Measurements from ENCODE around the gene HNRNPA1. TPM values are rescaled to one million over a fixed set of nuclear protein-coding genes. Genes with fewer than 3 reads are reported as not detected.
"Not testable (repeated sequence)": the region's sequence is repeated elsewhere in the genome, so short reads cannot be mapped to it uniquely, and the experiment has no call there.

Gene HNRNPA1
- total RNA-seq, 1 experiment from 2014 or later = 1,764 TPM

DNA sequence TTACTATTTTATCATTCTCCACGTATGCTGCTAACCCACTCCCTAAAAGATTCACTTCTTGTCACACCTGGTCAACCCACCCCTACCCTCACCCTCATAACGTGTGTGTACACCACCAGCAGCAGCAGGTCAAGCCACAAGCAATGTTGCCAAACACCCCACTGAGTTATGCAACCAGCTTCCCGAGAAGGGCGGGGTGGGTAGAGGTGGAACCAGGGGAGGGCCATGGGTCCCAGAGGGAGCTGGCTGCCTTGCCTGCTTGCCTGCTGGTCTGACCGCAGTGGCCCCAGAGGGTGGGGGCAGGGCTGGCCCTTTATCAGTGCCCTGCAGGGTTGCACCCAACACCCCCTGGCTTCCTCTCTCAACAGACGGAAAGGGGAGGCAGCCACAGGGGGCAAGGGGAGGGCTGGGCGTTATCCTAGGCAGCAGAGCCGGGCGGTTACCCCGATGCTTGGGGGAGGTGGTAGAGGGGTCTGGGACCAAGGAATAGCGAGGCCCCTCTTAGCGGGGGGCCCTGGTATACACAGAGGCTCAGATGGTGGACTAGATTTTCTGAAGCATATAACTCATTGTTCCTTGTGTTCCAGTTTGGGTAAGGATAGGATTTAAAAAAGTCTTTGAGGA is 23.8 kb downstream of the HNRNPA1 start:
- H3K4me3 ChIP-seq (ENCODE audit: low read depth, low read length, poor library complexity, severe bottlenecking) = no peak overlapping the region
- BruUV-seq (replicated peaks) = no TSS peak

DNA sequence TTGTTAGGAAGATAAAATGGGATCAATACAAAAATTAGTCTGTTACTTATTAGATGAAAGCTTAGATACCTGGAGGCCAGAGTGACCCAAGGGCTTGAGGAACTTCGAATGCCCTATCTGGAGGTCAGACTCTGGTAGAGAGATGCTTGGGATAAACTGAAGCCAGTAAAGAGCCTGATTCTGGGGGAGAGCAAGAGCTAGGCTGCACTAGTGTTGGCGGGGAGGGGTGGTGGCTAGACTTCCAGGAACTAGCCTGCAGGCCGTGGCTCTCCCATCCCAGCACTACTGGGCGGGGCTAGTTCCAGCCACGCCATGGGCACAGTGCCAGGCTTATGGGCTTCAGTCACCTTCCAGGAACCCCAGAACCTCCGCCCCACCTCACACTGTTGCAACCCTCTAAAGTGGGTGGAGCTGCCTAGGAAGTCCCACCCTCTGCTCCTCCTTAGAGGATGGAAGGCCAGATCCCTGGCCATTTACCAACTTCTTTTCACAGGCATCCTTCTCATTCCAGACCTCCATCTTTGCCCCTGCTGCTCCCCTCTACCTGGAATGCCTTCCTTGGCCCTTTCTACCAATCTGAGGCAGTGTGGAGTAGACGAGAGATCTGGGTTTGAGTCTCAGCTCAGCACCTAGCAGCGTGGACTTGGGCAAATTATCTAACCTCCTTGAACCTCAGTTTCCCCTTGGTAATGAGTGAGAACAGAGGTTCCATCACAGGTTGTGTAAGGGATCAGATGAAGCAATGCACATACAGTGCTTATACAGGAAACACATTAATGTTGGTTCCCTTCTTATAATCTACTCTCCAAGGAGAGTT is 26.6 kb downstream of the HNRNPA1 start:
- Histone ChIP-seq H3K4me3 (ENCODE audit: low read depth, low read length, poor library complexity, severe bottlenecking) (no peak overlapping the region), H3K27ac (ENCODE audit: low read depth, low read length, poor library complexity, severe bottlenecking) (no peak overlapping the region), H3K27me3 (replicated peaks; ENCODE audit: insufficient read depth, low read depth, low read length, poor library complexity) (no peaks in the 10 kb centered on the region), H3K9me3 (ENCODE audit: low read depth, low read length, poor library complexity, severe bottlenecking) (no peaks in the 10 kb centered on the region), H3K4me1 (ENCODE audit: insufficient read depth, low read length, poor library complexity, severe bottlenecking) (no peaks in the 10 kb centered on the region), H3K36me3 (ENCODE audit: insufficient read depth, low read length, poor library complexity, severe bottlenecking) (no peaks in the 10 kb centered on the region)
- TF ChIP-seq EZH2 (IDR thresholded peaks at IDR 0.05; ENCODE audit: borderline replicate concordance, low read depth, low read length, poor library complexity, severe bottlenecking) = no peak
- TF ChIP-seq, protein P1, sequence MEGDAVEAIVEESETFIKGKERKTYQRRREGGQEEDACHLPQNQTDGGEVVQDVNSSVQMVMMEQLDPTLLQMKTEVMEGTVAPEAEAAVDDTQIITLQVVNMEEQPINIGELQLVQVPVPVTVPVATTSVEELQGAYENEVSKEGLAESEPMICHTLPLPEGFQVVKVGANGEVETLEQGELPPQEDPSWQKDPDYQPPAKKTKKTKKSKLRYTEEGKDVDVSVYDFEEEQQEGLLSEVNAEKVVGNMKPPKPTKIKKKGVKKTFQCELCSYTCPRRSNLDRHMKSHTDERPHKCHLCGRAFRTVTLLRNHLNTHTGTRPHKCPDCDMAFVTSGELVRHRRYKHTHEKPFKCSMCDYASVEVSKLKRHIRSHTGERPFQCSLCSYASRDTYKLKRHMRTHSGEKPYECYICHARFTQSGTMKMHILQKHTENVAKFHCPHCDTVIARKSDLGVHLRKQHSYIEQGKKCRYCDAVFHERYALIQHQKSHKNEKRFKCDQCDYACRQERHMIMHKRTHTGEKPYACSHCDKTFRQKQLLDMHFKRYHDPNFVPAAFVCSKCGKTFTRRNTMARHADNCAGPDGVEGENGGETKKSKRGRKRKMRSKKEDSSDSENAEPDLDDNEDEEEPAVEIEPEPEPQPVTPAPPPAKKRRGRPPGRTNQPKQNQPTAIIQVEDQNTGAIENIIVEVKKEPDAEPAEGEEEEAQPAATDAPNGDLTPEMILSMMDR (conservative IDR thresholded peaks at IDR 0.05; ENCODE audit: low read depth, low read length) = no peak
- no TSS peak for BruUV-seq (replicated peaks)
- intact Hi-C loops (cut with micrococcal nuclease; ENCODE audit: unreplicated experiment) = no loop called here
- DNase-seq (ENCODE audit: low spot score) = no peak
- ChIA-PET CTCF (interaction anchor here (0.7 kb wide), 1 partner anchor 10 kb away, joined by 11 read pairs; no protein-coding TSS in a partner anchor), POLR2A (ENCODE audit: low non-redundant PET) (interaction anchor here (0.6 kb wide), 1 partner anchor 18 kb away, joined by 4 read pairs; the partner anchor contains the start of gene COPZ1)

More for the DNA sequence above, 23.8 kb downstream of the HNRNPA1 start:
- TF ChIP-seq, protein P1 (conservative IDR thresholded peaks at IDR 0.05; ENCODE audit: low read depth, low read length) = no peak
- TF ChIP-seq EZH2 (IDR thresholded peaks at IDR 0.05; ENCODE audit: borderline replicate concordance, low read depth, low read length, poor library complexity, severe bottlenecking) = no peak
- ChIA-PET POLR2A (ENCODE audit: low non-redundant PET) (interaction anchor here (0.6 kb wide), 1 partner anchor 24 kb away, joined by 4 read pairs; no protein-coding TSS in a partner anchor), CTCF (no interaction called here)
- H3K27ac ChIP-seq (ENCODE audit: low read depth, low read length, poor library complexity, severe bottlenecking) = no peak overlapping the region
- H3K36me3 ChIP-seq (ENCODE audit: insufficient read depth, low read length, poor library complexity, severe bottlenecking) = no peaks in the 10 kb centered on the region
- DNase-seq (ENCODE audit: low spot score) = no peak
- H3K27me3 ChIP-seq (replicated peaks; ENCODE audit: insufficient read depth, low read depth, low read length, poor library complexity) = peaks cover 6% of the 10 kb centered on the region
- H3K9me3 ChIP-seq (ENCODE audit: low read depth, low read length, poor library complexity, severe bottlenecking) = no peaks in the 10 kb centered on the region
- intact Hi-C loops (cut with micrococcal nuclease; ENCODE audit: unreplicated experiment) = no loop called here
- H3K4me1 ChIP-seq (ENCODE audit: insufficient read depth, low read length, poor library complexity, severe bottlenecking) = no peaks in the 10 kb centered on the region

DNA sequence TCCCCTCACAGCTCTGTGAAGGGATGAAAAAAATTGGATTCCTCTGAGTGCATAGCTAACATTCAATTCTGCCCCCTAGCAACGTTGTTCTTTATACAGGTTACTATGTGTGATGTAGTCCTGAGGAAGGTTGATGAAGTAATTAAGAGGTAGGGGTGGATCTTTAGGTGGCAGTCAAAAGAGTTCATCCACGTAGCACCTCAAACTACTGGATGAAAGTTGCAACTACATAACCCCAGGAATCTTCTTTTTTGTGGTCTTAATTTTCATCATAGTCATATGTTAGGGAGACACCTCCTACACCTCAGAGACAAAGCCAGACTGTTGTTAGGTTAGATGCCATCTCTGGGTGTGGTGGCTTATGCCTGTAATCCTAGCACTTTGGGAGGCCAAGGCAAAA is 30.5 kb downstream of the HNRNPA1 start:
- ChIA-PET POLR2A (ENCODE audit: low non-redundant PET) (interaction anchor here (0.7 kb wide), 1 partner anchor 31 kb away, joined by 19 read pairs; the partner anchor contains the start of gene HNRNPA1), CTCF (no interaction called here)
- Histone ChIP-seq H3K9me3 (ENCODE audit: low read depth, low read length, poor library complexity, severe bottlenecking) (no peaks in the 10 kb centered on the region), H3K27ac (ENCODE audit: low read depth, low read length, poor library complexity, severe bottlenecking) (no peak overlapping the region), H3K27me3 (replicated peaks; ENCODE audit: insufficient read depth, low read depth, low read length, poor library complexity) (no peaks in the 10 kb centered on the region), H3K36me3 (ENCODE audit: insufficient read depth, low read length, poor library complexity, severe bottlenecking) (no peaks in the 10 kb centered on the region), H3K4me3 (ENCODE audit: low read depth, low read length, poor library complexity, severe bottlenecking) (no peak overlapping the region), H3K4me1 (ENCODE audit: insufficient read depth, low read length, poor library complexity, severe bottlenecking) (no peaks in the 10 kb centered on the region)
- DNase-seq (ENCODE audit: low spot score) = no peak
- no TSS peak for BruUV-seq (replicated peaks)
- no peak for TF ChIP-seq EZH2 (IDR thresholded peaks at IDR 0.05; ENCODE audit: borderline replicate concordance, low read depth, low read length, poor library complexity, severe bottlenecking)
- TF ChIP-seq, protein P1 (conservative IDR thresholded peaks at IDR 0.05; ENCODE audit: low read depth, low read length) = no peak
- intact Hi-C loops (cut with micrococcal nuclease; ENCODE audit: unreplicated experiment) = no loop called here

DNA sequence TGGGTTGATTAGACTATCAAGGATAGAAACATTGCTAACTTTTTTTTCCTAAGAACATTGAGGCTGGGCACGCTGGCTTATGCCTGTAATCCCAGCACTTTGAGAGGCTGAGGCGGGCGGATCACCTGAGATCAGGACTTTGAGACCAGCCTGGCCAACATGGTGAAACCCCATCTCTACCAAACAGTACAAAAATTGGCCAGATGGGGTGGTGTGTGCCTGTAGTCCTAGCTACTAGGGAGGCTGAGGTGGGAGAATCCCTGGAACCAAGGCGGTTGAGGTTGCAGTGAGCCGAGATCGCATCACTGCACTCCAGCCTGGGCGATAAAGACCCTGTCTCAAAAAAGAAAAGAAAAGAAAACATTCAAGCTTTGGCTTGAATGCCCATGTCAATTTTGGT is 31.8 kb downstream of the HNRNPA1 start:
- DNase-seq (ENCODE audit: low spot score); H3K9me3 ChIP-seq (ENCODE audit: low read depth, low read length, poor library complexity, severe bottlenecking); POLR2A ChIA-PET (ENCODE audit: low non-redundant PET); H3K4me3 ChIP-seq (ENCODE audit: low read depth, low read length, poor library complexity, severe bottlenecking); H3K27me3 ChIP-seq (replicated peaks; ENCODE audit: insufficient read depth, low read depth, low read length, poor library complexity); BruUV-seq (replicated peaks); H3K4me1 ChIP-seq (ENCODE audit: insufficient read depth, low read length, poor library complexity, severe bottlenecking); H3K36me3 ChIP-seq (ENCODE audit: insufficient read depth, low read length, poor library complexity, severe bottlenecking); intact Hi-C loops (cut with micrococcal nuclease; ENCODE audit: unreplicated experiment); H3K27ac ChIP-seq (ENCODE audit: low read depth, low read length, poor library complexity, severe bottlenecking); CTCF ChIA-PET: not testable (repeated sequence)
